ENCODE results near the gene ZFP2. TPM values are rescaled to one million over a fixed set of nuclear protein-coding genes. Genes with fewer than 3 reads are reported as not detected.

The ZFP2 gene
- total and polyA plus RNA-seq, 2 of the 13 experiments (the other 11 are each of a cell fraction or from before 2014, with no cell fraction given), result 0.27 to 0.42 TPM

DNA sequence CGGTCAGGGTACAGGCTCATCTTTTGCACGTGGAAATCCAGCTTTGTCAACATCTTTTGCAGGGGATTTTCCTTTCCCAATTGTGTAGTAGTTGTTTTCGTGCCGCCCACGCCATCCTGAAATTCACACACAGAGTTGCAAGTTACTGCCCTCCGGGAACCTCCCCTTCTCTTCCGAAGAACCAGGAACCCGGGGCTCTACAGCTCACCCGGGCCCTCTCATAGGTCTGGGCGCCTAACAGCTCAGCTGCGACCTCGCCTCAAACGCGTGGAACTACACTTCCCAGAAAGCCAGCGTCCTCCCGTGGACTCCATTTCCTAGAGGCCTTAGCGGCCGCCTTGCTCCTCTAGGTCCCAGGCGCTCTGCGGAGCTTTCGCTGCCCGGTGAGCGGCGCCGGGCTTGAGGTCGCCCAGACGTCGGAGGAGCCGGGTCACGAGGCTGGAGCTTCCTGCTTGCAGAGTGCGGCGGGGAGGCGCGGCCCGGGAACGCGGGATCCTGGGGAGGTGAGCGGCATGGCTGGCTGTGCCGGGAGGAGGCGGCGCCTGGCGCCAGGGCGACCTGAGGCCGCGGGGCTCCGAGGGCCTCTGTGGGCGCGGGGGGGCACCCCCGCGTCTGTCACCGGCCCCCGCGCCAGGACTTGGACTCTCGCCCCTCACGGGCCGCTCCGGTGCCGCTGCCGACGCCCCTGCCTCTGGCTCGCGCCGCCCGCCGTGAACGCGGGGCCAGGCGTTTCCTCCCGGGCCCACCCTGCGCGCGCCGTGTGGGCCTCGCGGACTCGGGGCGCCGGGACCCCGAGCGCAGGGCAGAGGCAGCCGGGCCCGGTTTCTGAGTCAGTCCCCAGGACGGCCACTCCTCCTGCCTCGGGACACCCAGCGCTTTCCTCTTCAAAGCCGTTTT is 35.8 kb upstream of the ZFP2 start, which contains the start of gene ZNF354B (continued):
- TF ChIP-seq, protein P1, sequence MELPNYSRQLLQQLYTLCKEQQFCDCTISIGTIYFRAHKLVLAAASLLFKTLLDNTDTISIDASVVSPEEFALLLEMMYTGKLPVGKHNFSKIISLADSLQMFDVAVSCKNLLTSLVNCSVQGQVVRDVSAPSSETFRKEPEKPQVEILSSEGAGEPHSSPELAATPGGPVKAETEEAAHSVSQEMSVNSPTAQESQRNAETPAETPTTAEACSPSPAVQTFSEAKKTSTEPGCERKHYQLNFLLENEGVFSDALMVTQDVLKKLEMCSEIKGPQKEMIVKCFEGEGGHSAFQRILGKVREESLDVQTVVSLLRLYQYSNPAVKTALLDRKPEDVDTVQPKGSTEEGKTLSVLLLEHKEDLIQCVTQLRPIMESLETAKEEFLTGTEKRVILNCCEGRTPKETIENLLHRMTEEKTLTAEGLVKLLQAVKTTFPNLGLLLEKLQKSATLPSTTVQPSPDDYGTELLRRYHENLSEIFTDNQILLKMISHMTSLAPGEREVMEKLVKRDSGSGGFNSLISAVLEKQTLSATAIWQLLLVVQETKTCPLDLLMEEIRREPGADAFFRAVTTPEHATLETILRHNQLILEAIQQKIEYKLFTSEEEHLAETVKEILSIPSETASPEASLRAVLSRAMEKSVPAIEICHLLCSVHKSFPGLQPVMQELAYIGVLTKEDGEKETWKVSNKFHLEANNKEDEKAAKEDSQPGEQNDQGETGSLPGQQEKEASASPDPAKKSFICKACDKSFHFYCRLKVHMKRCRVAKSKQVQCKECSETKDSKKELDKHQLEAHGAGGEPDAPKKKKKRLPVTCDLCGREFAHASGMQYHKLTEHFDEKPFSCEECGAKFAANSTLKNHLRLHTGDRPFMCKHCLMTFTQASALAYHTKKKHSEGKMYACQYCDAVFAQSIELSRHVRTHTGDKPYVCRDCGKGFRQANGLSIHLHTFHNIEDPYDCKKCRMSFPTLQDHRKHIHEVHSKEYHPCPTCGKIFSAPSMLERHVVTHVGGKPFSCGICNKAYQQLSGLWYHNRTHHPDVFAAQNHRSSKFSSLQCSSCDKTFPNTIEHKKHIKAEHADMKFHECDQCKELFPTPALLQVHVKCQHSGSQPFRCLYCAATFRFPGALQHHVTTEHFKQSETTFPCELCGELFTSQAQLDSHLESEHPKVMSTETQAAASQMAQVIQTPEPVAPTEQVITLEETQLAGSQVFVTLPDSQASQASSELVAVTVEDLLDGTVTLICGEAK (IDR thresholded peaks at IDR 0.05), result no peak
- TF ChIP-seq, protein P1 (CRISPR knock-in tag; IDR thresholded peaks at IDR 0.05), result 0 out of 2 replicates have a peak, but pooled peaks have one; percentile 37
- TF ChIP-seq ZNF367 (CRISPR knock-in tag; IDR thresholded peaks at IDR 0.05; ENCODE audit: borderline replicate concordance), result no peak; the same call in 1 of the 2 replicates
- TF ChIP-seq GATAD2A (CRISPR knock-in tag; IDR thresholded peaks at IDR 0.05), result peak; percentile 30; the same call in 1 of the 2 replicates
- no peak for TF ChIP-seq FLYWCH1 (CRISPR knock-in tag; IDR thresholded peaks at IDR 0.05)
- TF ChIP-seq SSRP1 (CRISPR knock-in tag; IDR thresholded peaks at IDR 0.05), result no peak
- no peak for TF ChIP-seq ZNF703 (CRISPR knock-in tag; IDR thresholded peaks at IDR 0.05; ENCODE audit: borderline replicate concordance)
- TF ChIP-seq PTBP1 (IDR thresholded peaks at IDR 0.05; ENCODE audit: low read depth, low read length, poor library complexity, severe bottlenecking), result no peak
- no peak for TF ChIP-seq ZNF790 (CRISPR knock-in tag; IDR thresholded peaks at IDR 0.05; ENCODE audit: borderline replicate concordance)
- TF ChIP-seq, protein P2, sequence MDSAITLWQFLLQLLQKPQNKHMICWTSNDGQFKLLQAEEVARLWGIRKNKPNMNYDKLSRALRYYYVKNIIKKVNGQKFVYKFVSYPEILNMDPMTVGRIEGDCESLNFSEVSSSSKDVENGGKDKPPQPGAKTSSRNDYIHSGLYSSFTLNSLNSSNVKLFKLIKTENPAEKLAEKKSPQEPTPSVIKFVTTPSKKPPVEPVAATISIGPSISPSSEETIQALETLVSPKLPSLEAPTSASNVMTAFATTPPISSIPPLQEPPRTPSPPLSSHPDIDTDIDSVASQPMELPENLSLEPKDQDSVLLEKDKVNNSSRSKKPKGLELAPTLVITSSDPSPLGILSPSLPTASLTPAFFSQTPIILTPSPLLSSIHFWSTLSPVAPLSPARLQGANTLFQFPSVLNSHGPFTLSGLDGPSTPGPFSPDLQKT (CRISPR knock-in tag; IDR thresholded peaks at IDR 0.05; ENCODE audit: borderline replicate concordance), result no peak
- peak; percentile 56; the same call in 1 of the 2 replicates for TF ChIP-seq ZNF776 (CRISPR knock-in tag; IDR thresholded peaks at IDR 0.05)
- TF ChIP-seq, protein P3, sequence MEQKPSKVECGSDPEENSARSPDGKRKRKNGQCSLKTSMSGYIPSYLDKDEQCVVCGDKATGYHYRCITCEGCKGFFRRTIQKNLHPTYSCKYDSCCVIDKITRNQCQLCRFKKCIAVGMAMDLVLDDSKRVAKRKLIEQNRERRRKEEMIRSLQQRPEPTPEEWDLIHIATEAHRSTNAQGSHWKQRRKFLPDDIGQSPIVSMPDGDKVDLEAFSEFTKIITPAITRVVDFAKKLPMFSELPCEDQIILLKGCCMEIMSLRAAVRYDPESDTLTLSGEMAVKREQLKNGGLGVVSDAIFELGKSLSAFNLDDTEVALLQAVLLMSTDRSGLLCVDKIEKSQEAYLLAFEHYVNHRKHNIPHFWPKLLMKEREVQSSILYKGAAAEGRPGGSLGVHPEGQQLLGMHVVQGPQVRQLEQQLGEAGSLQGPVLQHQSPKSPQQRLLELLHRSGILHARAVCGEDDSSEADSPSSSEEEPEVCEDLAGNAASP (CRISPR knock-in tag; IDR thresholded peaks at IDR 0.05; ENCODE audit: borderline replicate concordance), result no peak; the same call in 1 of the 2 replicates
- TF ChIP-seq ZSCAN31 (CRISPR knock-in tag; IDR thresholded peaks at IDR 0.05; ENCODE audit: low read depth), result peak; percentile 89
- no peak for TF ChIP-seq EED (CRISPR knock-in tag; IDR thresholded peaks at IDR 0.05)
- peak; percentile 96 for TF ChIP-seq ZNF460 (CRISPR knock-in tag; IDR thresholded peaks at IDR 0.05; ENCODE audit: borderline replicate concordance)
